Hindlimb muscle (tissue), 1 donor: Measurements from ENCODE around the gene CAB39. TPM values are rescaled to one million over a fixed set of nuclear protein-coding genes. Genes with fewer than 3 reads are reported as not detected.
A peak's percentile ranks its signal among the peaks of the same experiment; 100 is the strongest.

Experiments used
- DNase-seq: peaks from one replicate; pipeline ENCODE4 v3.0.0-alpha.2; 2013
- polyA plus RNA-seq: library from polyadenylated mRNA; unstranded; fragments of 120-200 nt; gene quantifications from one replicate; pipeline ENCODE4 v1.2.1, GENCODE V29; 2013; ENCODE audit not compliant: insufficient read length

Gene CAB39
- polyA plus RNA-seq, 1 donor: 66.6 TPM

GRCh38 chr2:230864605-230865306 lies 152.1 kb downstream of the CAB39 start, which contains the start of gene ITM2C:
TSS of gene ITM2C (plus strand) at chr2:230864942. CDS start at chr2:230865026, 84 bp downstream.
- DNase-seq: peak; percentile 81

GRCh38 chr2:230865307-230865765 lies 152.7 kb downstream of the CAB39 start:
- DNase-seq: no peak

- no peak for DNase-seq
Observed at GRCh38 chr2:230865766-230866755, 153.4 kb downstream of the CAB39 start.

GRCh38 chr2:230866756-230867523 lies 154.3 kb downstream of the CAB39 start:
- DNase-seq: no peak

GRCh38 chr2:230868161-230868946 lies 155.7 kb downstream of the CAB39 start:
- no peak for DNase-seq

- no peak for DNase-seq
Observed at GRCh38 chr2:230868947-230869913, 156.6 kb downstream of the CAB39 start.

- no peak for DNase-seq
Observed at GRCh38 chr2:230869914-230870543, 157.4 kb downstream of the CAB39 start.

Other genes with a start within 250 kb of the CAB39 start
- 138 TPM for gene ITM2C, start 152.1 kb downstream of the CAB39 start, polyA plus RNA-seq
- not detected for gene GPR55, start 212.4 kb downstream of the CAB39 start, polyA plus RNA-seq